GM18517 (cell line): Measurements from ENCODE around the gene SCGB1D1.
"Not testable (repeated sequence)": the region's sequence is repeated elsewhere in the genome, so short reads cannot be mapped to it uniquely, and the experiment has no call there.

Experiments used
- ATAC-seq: cut with Tn5 transposase; IDR thresholded peaks from one replicate; pipeline ENCODE4 v1.9.1; 2021; ENCODE audit warnings: mild to moderate bottlenecking, moderate library complexity; ENCODE audit not compliant: unreplicated experiment

The SCGB1D1 gene

DNA sequence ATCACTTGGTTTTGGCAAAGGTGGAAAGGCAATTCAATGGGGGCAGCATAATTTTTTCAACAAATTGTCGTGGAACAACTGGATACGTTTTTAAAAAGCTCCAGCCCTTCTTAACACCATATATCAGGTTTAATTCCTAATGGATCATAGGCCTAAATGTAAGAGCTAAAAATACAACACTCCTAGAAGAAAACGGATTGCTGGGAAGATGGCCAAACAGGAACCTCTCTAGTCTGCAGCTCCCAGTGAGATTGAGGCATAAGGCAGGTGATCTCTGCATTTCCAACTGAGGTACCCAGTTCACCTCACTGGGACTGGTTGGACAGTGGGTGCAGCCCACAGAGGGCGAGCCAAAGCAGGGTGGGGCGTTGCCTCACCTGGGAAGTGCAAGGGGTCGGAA lies 32.4 kb upstream of the SCGB1D1 start:
- ATAC-seq = no peak

DNA sequence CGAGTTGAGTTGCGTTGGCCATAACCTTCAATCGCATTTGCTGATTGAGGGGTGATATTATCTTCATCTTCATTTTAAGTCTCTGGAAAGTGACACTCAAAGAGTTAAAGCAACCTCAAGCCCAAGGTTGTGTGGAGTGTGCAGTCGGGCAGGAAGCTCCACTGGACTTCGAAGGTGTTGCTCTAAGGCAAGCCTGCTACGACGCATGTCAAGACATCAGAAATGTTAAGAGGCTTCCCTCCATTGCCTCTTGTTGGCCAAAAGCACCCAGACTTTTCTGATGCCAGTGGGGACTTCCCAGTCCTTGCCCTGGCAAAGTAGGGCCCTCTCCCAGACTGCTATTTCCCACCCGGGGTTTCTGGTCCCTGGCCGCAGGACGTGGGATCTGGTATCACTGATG lies 23.6 kb upstream of the SCGB1D1 start:
- no peak for ATAC-seq

DNA sequence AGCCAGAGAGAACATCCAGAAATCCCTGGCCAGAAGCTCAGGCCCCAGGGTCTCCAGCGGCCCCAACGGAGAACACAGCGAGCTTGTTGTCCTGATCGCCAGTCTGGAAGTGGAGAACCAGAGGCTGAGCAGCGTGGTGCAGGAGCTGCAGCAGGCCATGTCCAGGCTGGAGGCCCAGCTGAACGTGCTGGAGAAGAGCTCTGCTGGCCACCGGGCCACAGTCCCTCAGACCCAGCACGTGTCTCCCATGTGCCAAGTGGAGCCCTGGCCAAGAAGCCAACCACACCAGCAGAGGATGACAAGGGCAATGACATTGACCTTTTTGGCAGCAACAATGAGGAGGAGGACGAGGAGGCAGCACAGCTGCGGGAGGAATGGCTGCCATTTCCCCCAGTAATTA lies 20.6 kb upstream of the SCGB1D1 start:
- no peak for ATAC-seq

DNA sequence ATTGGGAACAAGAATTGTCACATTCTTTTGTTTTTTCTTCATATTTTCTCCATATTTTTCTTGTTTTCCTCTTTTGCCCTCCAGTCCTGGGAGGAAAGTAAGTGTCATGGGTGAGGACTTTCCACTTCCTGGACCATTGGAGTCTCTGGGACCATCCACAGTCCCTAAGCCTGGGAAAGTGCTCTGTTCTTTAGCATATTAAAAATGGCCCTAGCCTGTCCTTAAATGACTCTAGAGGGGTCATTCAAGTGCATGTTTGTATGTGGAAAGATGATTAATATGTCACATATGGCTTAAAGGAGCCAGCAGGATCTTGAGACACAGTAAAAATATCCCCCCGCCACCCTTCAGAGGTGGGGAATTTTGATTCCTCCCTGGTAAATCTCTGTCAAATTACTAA lies 20.1 kb upstream of the SCGB1D1 start:
- no peak for ATAC-seq

DNA sequence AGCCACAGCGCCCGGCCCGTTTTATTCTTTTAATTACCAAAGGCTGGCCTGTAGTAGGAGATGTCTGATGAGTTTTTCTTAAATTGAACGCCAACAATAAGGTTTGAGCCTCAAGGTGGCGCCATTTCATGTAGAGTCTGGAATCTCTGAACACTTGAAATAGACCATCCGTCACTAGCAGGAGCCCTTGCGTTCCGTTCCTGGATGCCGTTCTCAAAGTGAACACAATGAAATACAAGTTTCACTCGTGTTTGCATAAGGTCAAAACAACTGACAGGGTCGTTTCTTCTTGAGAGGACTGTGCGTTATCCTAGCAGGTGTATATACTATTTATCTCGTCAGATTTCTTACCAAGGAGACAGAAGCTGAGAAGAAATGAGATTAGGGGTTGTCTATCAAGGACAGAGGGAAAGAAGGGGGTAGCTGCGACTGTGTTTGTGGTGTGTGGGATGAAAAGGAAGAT lies 18.7 kb upstream of the SCGB1D1 start:
- ATAC-seq = no peak

DNA sequence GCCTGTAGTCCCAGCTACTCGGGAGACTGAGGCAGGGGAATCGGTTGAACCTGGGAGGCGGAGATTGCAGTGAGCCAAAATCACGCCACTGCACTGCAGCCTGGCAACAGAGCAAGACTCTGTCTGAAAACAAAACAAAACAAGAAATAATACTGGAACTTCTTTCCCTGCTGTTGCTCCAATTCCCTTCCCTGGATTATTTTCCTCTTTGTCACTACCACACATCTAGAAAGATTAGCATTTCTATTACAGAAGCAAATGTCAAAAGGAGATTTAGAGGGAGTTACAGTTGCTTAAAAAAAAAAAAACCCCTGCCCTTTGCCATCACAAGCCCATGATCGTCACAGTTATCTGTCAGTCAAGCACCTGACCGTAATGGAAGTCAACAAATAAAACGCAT lies 17.7 kb upstream of the SCGB1D1 start:
- ATAC-seq = no peak

DNA sequence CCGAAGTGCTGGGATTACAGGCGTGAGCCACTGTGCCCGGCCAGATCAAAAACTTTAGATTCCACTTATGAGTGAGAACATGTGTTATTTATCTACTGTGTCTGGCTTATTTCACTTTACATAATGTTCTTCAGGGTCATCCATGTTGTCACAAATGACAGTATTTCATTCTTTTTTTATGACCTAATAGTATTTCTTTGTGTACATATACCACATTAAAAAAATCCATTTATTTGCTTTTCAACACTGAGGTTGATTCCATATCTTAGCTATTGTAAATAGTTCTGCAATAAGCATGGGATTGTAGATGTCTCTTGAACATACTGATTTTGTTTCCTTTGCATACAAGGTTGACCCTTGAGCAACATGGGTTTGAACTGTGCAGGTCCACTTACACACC lies 13.2 kb upstream of the SCGB1D1 start:
- ATAC-seq = no peak

DNA sequence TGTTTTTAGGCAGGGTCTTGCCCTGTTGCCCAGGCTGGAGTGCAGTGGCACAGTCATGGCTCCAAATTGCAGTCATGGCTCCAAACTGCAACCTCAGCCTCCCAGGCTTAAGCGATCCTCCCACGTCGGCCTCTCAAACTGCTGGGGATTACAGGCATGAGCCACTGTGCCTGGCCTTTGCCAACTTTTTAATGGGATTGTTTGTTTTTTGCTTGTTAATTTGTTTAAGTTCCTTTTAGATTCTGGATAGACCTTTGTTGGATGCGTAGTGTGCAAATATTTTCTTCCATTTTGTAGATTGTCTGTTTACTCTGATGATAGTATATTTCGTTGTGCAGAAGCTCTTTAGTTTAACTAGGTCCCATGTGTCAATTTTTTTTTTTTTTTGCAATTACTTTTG lies 10.0 kb upstream of the SCGB1D1 start:
- no peak for ATAC-seq

DNA sequence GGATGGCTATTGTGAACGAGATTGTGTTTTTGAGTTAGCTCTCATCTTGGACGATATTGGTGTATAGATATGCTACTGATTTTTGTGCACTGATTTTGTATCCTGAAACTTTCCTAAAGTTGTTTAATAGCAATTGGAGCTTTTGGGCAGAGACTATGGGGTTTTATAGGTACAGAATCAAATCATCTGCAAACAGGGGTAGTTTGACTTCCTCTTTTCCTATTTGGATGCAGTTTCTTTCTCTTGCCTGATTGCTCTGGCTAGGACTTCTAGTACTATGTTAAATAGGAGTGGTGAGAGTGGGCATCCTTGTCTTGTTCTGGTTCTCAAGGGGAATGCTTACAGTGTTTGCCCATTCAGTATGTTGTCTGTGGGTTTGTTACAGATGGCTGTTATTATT lies 8.9 kb upstream of the SCGB1D1 start:
- ATAC-seq = no peak

DNA sequence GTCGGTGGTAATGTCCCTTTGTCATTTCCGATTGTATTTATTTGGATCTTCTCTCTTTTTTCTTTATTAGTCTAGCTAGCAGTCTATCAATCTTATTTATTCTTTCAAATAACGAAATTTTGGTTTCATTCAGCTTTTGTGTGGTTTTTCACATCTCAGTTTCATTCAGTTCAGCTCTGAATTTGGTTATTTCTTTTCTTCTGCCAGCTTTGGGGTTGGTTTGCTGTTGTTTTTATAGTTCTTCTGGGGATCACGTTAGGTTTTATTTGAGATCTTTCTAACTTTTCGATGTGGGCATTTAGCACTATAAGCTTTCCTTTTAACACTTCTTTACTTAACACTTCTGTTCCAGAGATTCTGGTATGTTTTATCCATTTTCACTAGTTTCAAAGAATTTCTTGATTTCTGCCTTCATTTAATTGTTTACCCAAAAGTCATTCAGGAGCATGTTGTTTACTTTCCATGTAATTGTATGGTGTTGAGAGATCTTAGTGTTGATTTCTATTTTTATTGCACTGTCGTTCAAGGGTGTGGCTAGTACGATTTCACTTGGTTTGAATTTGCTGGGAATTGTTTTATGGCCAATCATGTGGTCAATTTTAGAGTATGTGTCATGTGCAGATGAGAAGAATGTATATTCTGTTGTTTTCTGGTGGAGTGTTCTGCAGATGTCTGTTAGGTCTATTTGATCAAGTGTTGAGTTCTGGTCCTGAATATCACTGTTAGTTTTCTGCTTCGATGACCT lies 7.7 kb upstream of the SCGB1D1 start:
- no peak for ATAC-seq

DNA sequence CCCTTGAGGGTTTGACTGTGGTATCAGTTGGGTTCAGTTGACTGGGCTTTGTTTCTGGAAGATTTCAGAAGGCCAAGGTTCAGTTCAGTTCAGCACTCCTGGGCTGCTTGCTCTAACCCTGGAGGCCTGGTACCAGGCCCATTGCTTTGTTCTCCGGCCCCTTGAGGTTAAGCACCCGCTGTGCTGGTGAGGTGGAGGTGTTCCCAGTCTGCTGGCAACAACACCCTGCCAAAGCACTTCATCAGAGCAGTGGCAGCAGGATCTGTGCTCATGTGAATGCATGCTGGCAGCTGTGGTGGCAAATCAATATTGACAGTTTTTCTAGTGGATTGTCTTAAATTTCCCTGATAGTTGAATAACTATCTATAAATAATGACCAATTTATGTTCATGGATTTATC lies 3.8 kb upstream of the SCGB1D1 start:
- ATAC-seq = no peak

DNA sequence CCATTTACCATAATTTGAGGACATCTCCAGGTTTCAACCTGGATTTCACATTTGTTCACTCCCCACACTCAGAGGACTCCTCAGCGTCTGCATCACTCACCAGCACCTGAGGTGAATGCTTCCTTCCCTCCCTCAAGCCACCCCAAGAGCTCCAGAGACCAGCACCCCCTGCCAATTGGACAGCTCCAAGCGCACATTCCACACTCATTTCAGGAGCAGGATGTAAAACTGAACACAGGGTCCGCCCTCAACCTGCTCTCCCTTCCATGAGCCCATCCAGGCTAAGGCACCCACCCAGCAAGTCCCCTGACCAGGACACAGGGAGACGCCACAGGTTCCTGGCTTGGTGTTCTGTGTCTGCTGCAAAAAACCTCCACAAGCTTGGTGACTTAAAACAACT lies 3.9 kb downstream of the SCGB1D1 start:
- no peak for ATAC-seq

DNA sequence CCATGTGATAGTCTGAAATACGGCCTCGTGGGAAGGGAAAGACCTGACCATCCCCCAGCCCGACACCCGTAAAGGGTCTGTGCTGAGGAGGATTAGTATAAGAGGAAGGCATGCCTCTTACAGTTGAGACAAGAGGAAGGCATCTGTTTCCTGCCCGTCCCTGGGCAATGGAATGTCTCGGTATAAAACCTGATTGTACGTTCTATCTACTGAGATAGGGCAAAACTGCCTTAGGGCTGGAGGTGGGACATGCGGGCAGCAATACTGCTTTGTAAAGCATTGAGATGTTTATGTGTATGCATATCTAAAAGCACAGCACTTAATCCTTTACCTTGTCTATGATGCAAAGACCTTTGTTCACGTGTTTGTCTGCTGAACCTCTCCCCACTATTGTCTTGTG lies 5.0 kb downstream of the SCGB1D1 start:
- not testable (repeated sequence) for ATAC-seq

DNA sequence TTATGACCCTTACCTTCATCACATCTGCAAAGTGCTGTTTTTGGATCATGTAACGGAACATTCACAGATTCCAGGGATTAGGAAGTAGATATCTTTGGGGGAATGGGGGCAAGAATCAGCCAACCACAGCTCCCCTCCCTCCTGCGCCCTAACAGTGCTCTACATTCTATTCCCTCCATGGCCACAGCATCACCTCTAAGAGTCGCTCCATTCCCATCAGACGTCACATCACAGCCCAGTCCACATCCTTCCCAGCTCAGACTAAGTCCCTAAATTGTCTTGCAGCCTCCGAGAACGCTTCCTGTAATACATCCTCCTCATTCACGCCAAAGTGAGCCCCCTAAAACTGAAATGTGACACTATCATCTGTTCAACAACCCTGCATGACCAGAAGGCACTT lies 5.9 kb downstream of the SCGB1D1 start:
- ATAC-seq = no peak

DNA sequence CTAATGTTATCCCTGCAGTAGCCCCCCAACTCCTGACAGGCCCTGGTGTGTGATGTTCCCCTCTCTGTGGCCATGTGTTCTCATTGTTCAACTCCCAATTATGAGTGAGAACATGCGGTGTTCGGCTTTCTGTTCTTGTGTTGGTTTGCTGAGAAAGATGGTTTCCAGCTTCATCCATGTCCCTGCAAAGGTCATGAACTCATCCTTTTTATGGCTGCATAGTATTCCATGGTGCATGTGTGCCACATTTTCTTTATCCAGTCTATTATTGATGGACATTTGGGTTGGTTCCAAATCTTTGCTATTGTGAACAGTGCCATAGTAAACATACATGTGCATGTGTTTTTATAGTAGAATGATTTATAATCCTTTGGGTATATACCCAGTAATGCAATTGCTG lies 7.4 kb downstream of the SCGB1D1 start:
- not testable (repeated sequence) for ATAC-seq

DNA sequence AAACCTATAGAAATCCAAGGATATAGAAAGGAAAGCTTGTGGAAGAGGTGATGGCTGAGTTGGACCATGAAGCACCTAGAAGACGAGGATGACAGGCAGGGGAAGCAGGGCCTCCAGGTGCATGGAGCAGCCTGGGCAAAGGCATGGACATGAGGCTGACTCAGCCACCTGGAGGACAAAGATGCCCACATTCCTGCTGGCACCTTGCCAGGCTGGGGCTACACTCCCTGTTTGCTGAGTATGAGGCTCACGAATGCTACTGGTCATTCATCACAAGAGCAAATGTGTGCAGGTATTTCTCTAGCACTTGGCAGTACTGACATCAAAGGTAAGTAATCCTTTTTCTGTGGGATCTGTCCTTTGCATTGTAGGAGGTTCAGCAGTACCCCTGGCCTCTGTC lies 11.4 kb downstream of the SCGB1D1 start:
- no peak for ATAC-seq

DNA sequence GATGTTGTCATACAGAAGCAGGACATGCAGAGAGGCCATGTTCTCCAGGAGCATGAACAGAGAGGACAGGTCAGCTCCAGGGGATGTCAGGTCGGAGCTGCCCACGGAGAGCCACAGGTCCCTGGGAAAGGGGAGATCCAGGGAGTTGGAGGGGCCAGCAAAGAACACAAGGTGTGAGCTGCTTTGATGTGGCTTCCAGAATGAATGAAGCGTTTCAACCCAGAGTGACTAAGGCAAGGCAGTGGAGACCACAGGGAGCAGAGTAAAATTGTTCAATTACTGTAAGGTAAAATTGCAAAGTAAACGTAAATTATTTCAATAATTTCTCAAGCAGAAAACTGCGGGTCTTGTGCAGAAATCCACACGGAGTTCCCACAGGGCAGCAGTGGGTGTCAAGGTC lies 12.9 kb downstream of the SCGB1D1 start:
- ATAC-seq = no peak

DNA sequence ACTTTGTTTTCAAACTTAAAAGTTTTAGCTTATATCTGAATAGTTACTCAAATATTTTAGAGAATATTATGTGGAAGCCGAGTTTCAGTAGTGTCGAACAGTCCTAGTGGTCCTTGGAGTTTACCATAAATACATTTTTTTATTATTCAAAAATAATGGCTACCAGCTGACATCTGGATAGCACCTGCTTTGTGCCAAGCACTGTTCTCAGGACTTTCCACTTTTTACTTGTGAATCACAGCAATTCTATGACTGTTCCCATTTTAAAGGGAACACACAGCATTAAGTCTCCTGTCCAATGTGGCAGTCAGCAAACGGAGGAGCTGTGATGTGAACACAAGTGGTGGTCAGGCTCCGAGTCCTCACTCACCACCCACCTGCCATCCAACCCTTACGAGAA lies 14.4 kb downstream of the SCGB1D1 start:
- no peak for ATAC-seq

DNA sequence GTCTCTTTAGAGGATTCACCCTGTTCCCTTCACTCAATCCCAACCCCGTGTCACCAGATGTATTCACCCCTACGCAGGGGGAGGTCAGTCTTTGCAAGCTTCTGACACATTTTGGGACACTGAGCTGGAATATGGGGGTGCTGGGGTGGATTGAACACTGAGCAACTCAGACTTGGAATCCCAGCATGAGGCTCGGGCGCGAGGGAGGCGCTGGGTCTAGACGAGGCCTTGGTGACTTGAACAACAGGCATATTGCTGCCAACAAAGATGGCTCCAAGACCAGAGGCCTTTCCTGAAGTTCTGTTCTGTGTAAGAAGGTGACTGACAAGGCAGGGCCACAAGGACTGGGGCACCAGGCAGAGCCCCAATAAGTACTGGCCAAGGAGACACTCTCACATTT lies 15.4 kb downstream of the SCGB1D1 start:
- no peak for ATAC-seq

DNA sequence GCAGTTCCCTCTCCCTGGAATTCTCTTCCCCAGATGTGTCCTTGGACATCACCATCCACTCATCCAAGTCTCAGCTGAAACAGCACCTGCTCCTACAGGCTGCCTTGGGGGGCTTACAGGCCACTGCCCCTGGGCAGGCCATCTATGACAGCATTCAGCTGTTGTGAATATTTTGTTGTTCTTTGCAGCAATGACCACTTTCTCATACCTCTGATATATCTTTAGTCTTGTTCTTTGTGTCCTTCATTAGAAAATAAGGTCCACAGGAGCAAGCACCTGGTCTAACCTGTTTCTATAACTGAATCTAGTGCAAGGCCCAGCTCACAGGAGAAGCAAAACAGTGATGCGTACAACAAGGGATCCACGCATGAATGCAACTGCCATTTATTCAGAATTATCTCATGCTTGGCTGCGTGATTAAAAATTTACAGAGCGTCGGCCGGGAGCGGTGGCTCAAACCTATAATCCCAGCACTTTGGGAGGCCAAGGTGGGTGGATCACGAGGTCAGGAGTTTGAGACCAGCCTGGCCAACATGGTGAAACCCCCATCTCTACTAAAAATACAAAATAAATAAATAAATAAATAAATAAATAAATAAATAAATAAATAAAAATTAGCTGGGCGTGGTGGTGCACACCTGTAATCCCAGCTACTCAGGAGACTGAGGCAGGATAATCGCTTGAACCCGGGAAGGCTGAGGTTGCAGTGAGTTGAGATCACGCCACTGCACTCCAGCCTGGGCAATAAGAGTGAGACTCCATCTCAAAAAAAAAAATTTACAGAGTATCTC lies 16.5 kb downstream of the SCGB1D1 start:
- not testable (repeated sequence) for ATAC-seq

DNA sequence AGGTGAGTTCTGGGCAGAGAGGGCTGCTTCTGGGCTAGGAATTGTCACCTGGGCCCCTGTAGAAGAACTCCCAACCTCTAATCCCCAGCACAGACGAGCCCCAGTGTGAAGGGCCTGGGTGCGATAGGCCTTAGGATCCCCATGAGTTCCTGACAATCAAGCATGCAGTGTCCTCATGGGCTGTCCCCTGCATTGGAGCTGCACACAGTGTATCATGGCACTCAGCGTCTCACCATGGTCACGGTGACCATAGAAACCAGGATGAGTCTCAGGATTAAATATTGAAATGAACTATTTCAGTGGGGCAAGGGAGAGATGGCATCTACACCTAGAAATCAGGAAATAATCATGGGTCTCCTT lies 18.7 kb downstream of the SCGB1D1 start:
- no peak for ATAC-seq

DNA sequence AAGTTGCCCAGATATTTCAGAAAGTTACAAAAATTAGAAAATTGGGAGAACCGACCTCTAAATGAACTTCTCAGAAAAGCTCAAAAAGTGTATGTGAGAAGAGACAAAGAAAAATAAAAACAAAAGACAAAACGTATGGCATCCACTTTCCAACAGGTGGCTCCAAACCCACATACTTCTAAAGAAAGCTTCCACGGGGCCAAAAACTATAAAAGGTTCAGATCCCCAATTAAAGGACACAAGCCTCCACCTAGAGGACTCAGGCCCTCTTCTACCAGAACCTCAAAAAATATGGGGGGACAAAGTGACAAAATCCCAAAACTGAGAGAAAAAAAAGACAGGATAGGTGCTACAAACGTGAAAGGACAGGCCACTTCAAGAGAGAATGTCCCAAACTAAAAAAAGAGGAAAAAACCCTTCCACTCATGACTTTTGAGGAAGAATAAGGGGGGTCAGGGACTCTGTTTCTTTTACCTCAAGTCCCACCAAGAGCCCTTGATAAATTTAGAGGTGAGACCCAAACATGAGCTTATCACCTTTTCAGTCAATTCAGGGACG lies 27.3 kb downstream of the SCGB1D1 start:
- no peak for ATAC-seq
